Cardiac fibroblast (primary cell): ENCODE data around the gene ANKRD33B.

Source experiments
- DNase-seq, 2 donors: peaks; one replicate each; pipeline versions ENCODE4 v3.0.0 to v3.0.0-alpha.2; 2010; ENCODE audit warnings: low read depth in 2 of 2
- H3K4me3 ChIP-seq, 2 donors: replicated peaks in 1 of 2; 1 replicate in 1 of 2; 2 replicates in 1 of 2; pipeline ENCODE4 v1.5.1; 2011; ENCODE audit warnings: low read depth in 2 of 2, low read length in 2 of 2, mild to moderate bottlenecking in 2 of 2, moderate library complexity in 1 of 2
- TF ChIP-seq, protein P1 (sequence below): IDR thresholded peaks from one replicate; pipeline ENCODE4 v1.5.1; 2011; ENCODE audit warnings: low read depth, mild to moderate bottlenecking, low read length, inconsistent platforms

ANKRD33B gene

DNA sequence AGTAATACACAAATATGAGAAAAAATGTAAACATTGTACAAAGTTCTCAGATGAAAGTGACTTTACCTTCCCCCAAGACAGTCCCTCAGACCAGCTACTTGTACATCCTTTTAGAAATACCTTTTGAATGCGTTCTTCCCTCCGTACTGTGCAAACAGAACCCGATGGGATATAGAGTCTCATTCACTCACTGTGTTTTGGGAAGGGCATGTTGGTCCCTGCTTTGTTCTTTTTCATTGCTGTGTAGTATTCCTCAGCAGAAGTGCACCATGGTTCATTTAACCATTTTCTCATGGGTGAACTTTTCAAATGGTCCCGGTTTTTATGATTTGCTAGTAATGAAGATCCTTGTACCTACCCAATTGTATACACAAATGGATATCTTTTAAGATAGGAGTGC lies 94.4 kb downstream of the ANKRD33B start:
- no peak overlapping the region for H3K4me3 ChIP-seq
- no peak for DNase-seq
- TF ChIP-seq, protein P1, sequence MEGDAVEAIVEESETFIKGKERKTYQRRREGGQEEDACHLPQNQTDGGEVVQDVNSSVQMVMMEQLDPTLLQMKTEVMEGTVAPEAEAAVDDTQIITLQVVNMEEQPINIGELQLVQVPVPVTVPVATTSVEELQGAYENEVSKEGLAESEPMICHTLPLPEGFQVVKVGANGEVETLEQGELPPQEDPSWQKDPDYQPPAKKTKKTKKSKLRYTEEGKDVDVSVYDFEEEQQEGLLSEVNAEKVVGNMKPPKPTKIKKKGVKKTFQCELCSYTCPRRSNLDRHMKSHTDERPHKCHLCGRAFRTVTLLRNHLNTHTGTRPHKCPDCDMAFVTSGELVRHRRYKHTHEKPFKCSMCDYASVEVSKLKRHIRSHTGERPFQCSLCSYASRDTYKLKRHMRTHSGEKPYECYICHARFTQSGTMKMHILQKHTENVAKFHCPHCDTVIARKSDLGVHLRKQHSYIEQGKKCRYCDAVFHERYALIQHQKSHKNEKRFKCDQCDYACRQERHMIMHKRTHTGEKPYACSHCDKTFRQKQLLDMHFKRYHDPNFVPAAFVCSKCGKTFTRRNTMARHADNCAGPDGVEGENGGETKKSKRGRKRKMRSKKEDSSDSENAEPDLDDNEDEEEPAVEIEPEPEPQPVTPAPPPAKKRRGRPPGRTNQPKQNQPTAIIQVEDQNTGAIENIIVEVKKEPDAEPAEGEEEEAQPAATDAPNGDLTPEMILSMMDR: no peak

DNA sequence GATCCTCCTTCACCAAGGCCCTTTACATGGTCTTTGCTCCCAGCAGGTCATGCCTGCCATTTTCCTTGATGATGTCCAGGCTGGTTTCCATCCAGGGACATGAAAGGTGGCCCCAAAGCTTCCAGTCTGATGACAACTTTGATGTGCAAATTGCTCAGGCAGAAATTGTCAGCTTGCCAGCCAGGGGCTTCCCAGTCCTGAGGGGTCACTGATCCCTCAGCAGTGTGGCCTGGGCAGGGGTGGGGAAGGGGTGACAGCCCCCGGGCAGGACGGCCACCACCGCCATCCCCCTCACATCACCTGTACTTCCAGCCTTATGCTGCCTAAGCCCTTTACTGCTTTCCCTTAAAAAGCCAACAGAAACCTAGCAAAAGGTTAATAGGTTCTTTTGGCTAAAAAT lies 96.3 kb downstream of the ANKRD33B start:
- TF ChIP-seq, protein P1: no peak
- no peak overlapping the region for H3K4me3 ChIP-seq
- DNase-seq: no peak

DNA sequence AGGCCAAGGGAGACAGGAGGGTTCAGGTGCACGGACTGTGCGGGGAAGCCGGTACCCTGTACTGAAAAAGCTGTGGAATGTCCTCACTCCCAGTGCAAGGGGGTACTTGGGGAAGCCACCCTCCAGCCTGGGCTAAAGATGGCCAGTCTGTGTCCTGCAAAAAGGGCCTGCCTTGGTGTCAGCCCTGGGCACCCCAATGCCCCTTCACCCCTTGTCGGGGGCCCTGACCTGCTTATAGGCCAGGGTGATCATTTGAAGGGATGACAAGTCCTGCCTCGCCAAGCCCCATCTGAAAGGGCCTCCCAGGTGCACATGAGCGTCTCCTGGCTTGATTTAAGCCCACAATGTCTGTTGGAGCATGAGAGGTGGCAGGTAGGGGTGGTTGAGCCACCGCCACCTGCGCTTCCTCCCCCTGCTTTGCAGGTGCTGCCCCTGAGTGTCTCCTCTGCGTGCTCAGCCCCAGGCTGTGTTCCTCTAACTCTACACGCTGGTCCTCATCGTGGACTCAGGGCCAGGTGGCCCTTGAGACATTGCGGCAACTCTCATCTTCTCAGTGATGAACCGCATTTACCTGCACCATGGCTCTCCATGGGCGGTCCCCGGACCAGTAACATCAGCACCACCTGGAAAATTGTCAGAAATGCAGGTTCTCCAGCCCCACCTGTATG lies 97.0 kb downstream of the ANKRD33B start:
- no peak for DNase-seq
- H3K4me3 ChIP-seq: no peak overlapping the region
- TF ChIP-seq, protein P1: no peak

DNA sequence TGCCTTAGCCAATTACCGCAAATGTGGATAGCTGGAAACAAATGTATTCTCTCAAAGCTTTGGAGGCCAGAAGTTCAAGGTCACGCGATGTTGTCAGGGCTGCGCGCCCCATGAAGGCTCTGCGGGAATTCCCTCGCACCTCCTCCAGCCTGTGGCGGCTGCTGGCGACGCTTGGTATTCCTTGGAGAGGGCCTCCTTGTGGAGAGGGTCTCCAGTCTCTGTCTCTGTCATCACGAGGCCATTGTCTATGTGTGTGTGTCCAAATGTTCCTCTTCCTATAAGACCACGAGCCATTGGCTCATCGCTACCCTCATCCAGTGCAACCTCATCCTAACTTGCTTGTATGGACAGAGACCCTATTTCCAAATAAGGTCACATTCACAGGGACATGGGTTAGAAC lies 97.5 kb downstream of the ANKRD33B start:
- no peak for DNase-seq
- H3K4me3 ChIP-seq: no peak overlapping the region
- TF ChIP-seq, protein P1: no peak

DNA sequence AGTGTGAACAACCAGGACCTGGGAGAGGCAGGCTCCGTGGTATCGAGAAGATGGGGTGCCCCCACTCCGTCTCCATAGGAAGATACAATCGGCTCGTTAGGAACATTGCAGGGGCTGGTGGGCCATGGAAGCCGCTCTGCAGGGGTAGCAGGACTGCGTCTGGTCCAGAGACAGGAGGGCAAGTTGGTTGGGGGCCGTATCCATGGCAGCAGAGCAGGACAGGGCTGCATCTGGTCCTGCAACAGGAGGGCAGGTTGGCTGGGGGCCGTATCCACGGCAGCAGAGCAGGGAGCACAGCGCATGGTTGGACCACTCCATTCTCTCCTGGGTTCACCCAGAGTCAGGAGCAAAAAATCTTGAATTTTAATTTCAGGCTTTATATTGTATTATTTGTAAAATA lies 98.2 kb downstream of the ANKRD33B start:
- no peak overlapping the region for H3K4me3 ChIP-seq
- TF ChIP-seq, protein P1: no peak
- no peak for DNase-seq

DNA sequence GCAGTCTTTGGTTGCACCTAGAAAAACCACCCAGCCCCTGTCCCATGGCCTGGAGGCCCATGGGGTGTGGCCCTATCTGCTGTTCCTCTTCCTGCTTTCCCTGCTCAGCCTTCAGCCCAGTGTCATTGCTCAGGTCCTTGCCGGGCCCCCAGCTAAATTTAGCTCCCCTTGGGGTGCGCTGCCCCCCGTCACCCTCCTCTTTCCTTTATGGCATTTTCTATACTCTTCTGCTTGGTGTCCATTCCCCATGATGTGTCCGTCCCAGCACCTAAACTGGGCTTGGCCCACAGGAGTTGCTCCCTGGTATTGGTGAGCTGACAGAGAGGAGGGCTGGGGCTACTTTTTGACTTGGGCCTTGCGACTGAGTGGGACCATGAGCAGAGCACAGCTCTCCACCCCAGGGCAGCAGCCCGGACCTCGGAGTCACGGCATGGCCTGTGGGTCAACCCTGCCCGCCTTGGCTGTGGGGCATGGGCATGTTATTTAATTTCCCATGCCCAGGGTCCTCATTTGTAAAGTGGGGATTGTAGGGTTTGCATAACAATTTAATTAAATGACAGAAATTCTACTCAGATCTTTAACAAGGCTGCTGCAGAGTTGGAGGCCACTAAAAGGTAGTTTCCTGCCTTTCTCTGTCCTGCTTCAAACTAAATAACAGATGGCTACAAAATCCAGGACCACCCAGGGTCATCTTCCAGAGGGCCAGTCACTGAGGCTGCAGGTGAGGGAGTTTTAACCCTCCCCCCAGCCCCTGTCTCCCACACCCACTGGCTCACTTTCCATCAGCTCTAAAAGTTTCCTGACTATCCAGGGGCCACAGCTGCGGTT lies 99.0 kb downstream of the ANKRD33B start:
- no peak for DNase-seq

More for the DNA sequence above, 99.0 kb downstream of the ANKRD33B start:
- TF ChIP-seq, protein P1: no peak
- no peak overlapping the region for H3K4me3 ChIP-seq
